K562 (cell line): ENCODE results near the gene VEGFA. TPM values are rescaled to one million over a fixed set of nuclear protein-coding genes. Genes with fewer than 3 reads are reported as not detected.

ENCODE experiments used
- EHMT2 ChIP-seq: fragments of 450-650 bp; IDR thresholded peaks from 2 replicates; pipeline ENCODE4 v1.6.1; 2018; ENCODE audit warnings: antibody characterized with exemption
- GTF2E2 ChIP-seq: fragments of 200-800 bp; sonication (Bioruptor generic); IDR thresholded peaks from 2 replicates; pipeline ENCODE4 v1.6.1; 2016; ENCODE audit warnings: missing genetic modification characterization, missing compliant biosample characterization
- MEF2A ChIP-seq: IDR thresholded peaks from 2 replicates; pipeline ENCODE4 v1.6.1; 2011; ENCODE audit warnings: low read depth, mild to moderate bottlenecking, low read length, moderate library complexity; ENCODE audit not compliant: control insufficient read depth
- NCOA1 ChIP-seq: fragments of 450-650 bp; IDR thresholded peaks from 2 replicates; pipeline ENCODE4 v1.6.1; 2016; ENCODE audit warnings: low read depth
- NONO ChIP-seq, 2 experiments: fragments of 200-400 bp in 1 of 2; fragments of 450-650 bp in 1 of 2; formaldehyde crosslinking in 1 of 2; IDR thresholded peaks; 2 replicates each; pipeline ENCODE4 v1.6.1; 2017; ENCODE audit warnings: low read depth in 2 of 2, mild to moderate bottlenecking in 2 of 2, moderate library complexity in 2 of 2, low read length in 1 of 2
- RBM15 ChIP-seq: fragments of 200-400 bp; formaldehyde crosslinking; IDR thresholded peaks from 2 replicates; pipeline ENCODE4 v1.6.1; 2018; ENCODE audit warnings: mild to moderate bottlenecking, low read length, moderate library complexity; ENCODE audit not compliant: insufficient read depth
- SRSF1 ChIP-seq: fragments of 200-400 bp; formaldehyde crosslinking; IDR thresholded peaks from 2 replicates; pipeline ENCODE4 v1.6.1; 2017; ENCODE audit warnings: mild to moderate bottlenecking, low read depth, low read length, moderate library complexity
- TCFL5 ChIP-seq: fragments of 250-450 bp; sonication (Bioruptor Pico); conservative IDR thresholded peaks from 2 replicates; pipeline ENCODE4 v1.6.1; 2021; ENCODE audit warnings: mild to moderate bottlenecking, moderate library complexity, matching md5 sums
- XRCC5 ChIP-seq: fragments of 200-400 bp; formaldehyde crosslinking; IDR thresholded peaks from 2 replicates; pipeline ENCODE4 v1.6.1; 2017; ENCODE audit warnings: low read depth, mild to moderate bottlenecking, low read length
- ZNF197 ChIP-seq: fragments of 200-800 bp; sonication (Bioruptor generic); IDR thresholded peaks from 2 replicates; pipeline ENCODE4 v1.6.1; 2016; ENCODE audit warnings: low read depth, missing genetic modification characterization, missing compliant biosample characterization
- polyA plus RNA-seq, 8 experiments: library from polyadenylated mRNA; depleted of rRNA in 4 of 8; stranded (reverse) in 5 of 8; unstranded in 3 of 8; fragments of >200 nt; fragmentation: Nextera tagmentation in 2 of 8; fragmentation: Illumina TruSeq in 1 of 8; extraction: Ambion mirVana in 2 of 8; extraction: Trizol in 1 of 8; gene quantifications; 2 replicates each; pipeline versions ENCODE4 v1.2.1 to v1.2.3, GENCODE V29; 2011 to 2014; ENCODE audit warnings: inconsistent platforms in 1 of 8, missing spikeins in 1 of 8
- total RNA-seq, 7 experiments: library from RNA; depleted of rRNA in 6 of 7; stranded (reverse); fragments of >200 nt in 6 of 7; fragmentation: Illumina TruSeq in 2 of 7; extraction: Trizol in 2 of 7; gene quantifications; 2 replicates each; pipeline versions ENCODE4 v1.2.1 to v1.2.3, GENCODE V29; 2011 to 2021; ENCODE audit warnings: low replicate concordance in 1 of 7
- TF ChIP-seq, protein P1 (sequence below): fragments of 250-450 bp; sonication (Bioruptor Pico); IDR thresholded peaks from 2 replicates; pipeline ENCODE4 v1.5.0; 2021; ENCODE audit warnings: mild to moderate bottlenecking, moderate library complexity
- TF ChIP-seq, protein P2 (sequence below): fragments of 450-650 bp; conservative IDR thresholded peaks from 2 replicates; pipeline ENCODE4 v1.6.1; 2016; ENCODE audit warnings: missing genetic modification characterization, low read depth, mild to moderate bottlenecking, missing compliant biosample characterization, moderate library complexity
- TF ChIP-seq, protein P3 (sequence below): fragments of 450-650 bp; IDR thresholded peaks from 2 replicates; pipeline ENCODE4 v1.6.1; 2016; ENCODE audit warnings: mild to moderate bottlenecking, moderate library complexity

VEGFA gene
- total and polyA plus RNA-seq, 9 of the 15 experiments (the other 6 are each of a cell fraction or from before 2014, with no cell fraction given) = 14.0 to 271 (median 124) TPM

DNA sequence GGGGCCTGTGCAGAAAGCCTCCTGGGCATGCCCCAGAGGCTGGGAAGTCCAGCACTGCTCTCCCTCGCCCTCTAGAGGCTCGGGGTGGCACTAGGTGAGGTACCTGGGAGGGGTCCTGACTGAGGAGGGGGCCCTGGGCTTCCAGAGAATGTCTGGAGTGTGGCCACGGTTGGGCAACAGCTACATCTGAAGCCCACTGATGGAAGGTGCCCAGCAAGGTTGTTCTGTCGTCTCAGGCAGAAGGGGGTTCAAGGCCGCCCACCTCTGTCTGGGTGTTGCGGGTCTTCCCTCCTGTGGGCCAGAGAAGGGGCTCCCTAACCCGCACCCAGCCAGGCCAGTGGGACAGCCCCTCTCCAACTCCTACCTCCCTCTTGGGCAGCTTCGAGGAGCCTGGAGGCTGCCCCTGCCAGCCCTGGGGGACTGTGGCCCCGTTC is 11.4 kb upstream of the VEGFA start (continued):
- TF ChIP-seq, protein P1, sequence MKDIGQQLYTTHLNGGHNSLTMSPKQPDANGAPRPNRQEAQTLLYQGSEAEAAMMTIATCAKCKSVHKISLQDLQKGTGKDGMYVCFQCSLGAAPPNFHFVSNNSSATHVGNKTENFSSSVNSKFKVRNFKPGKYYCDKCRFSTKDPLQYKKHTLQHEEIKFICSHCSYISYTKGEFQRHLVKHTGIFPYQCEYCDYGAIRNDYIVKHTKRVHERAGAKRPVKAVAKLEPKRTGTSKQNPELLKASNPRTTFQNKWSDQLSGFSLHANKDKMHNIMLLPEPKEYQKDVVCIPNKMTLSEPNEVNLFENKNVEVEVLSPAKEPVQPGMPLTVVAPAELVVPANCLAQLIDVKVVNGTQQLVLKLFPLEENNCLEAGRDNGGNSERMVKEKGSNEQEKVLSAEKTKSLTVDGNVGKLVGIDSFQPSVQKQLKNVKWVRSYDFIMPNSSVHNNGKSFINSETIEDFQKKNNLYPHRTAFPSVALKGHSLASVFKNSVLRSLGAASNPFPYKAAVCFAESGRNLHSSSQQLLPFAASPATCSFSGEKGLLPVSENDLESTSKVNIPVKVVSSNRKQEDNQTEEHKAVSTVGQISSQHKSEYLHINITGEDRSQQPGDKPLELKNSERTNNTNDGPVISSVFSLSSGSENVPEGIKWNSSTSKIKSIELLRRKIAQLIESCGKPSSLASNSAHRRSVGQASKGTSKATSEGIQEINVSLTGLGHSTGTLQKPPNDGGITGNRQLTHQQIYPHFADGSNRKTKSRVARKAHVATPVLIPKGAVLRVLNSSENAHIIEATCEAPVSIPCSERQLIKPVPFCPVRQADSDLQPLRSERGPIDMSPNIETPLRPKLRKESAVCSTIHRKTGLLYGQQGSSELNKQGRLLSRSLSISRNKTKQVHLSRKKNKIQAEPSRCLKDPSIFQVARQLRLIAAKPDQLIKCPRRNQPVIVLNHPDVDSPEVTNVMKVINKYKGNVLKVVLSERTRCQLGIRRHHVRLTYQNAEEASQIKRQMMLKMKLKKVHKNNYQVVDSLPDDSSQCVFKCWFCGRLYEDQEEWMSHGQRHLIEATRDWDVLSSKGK (CRISPR knock-in tag) = no peak
- TF ChIP-seq EHMT2 (no peak), SRSF1 (no peak), NCOA1 (no peak), NONO (IDR thresholded peaks at IDR 0.05; ENCODE audit: low read depth in 2 of 2, low read length in 1 of 2) (no peak), RBM15 (no peak), GTF2E2 (no peak), MEF2A (no peak), TCFL5 (CRISPR knock-in tag) (no peak), XRCC5 (no peak), ZNF197 (no peak)
- TF ChIP-seq, protein P2, sequence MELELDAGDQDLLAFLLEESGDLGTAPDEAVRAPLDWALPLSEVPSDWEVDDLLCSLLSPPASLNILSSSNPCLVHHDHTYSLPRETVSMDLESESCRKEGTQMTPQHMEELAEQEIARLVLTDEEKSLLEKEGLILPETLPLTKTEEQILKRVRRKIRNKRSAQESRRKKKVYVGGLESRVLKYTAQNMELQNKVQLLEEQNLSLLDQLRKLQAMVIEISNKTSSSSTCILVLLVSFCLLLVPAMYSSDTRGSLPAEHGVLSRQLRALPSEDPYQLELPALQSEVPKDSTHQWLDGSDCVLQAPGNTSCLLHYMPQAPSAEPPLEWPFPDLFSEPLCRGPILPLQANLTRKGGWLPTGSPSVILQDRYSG (tag) = no peak
- TF ChIP-seq, protein P3, sequence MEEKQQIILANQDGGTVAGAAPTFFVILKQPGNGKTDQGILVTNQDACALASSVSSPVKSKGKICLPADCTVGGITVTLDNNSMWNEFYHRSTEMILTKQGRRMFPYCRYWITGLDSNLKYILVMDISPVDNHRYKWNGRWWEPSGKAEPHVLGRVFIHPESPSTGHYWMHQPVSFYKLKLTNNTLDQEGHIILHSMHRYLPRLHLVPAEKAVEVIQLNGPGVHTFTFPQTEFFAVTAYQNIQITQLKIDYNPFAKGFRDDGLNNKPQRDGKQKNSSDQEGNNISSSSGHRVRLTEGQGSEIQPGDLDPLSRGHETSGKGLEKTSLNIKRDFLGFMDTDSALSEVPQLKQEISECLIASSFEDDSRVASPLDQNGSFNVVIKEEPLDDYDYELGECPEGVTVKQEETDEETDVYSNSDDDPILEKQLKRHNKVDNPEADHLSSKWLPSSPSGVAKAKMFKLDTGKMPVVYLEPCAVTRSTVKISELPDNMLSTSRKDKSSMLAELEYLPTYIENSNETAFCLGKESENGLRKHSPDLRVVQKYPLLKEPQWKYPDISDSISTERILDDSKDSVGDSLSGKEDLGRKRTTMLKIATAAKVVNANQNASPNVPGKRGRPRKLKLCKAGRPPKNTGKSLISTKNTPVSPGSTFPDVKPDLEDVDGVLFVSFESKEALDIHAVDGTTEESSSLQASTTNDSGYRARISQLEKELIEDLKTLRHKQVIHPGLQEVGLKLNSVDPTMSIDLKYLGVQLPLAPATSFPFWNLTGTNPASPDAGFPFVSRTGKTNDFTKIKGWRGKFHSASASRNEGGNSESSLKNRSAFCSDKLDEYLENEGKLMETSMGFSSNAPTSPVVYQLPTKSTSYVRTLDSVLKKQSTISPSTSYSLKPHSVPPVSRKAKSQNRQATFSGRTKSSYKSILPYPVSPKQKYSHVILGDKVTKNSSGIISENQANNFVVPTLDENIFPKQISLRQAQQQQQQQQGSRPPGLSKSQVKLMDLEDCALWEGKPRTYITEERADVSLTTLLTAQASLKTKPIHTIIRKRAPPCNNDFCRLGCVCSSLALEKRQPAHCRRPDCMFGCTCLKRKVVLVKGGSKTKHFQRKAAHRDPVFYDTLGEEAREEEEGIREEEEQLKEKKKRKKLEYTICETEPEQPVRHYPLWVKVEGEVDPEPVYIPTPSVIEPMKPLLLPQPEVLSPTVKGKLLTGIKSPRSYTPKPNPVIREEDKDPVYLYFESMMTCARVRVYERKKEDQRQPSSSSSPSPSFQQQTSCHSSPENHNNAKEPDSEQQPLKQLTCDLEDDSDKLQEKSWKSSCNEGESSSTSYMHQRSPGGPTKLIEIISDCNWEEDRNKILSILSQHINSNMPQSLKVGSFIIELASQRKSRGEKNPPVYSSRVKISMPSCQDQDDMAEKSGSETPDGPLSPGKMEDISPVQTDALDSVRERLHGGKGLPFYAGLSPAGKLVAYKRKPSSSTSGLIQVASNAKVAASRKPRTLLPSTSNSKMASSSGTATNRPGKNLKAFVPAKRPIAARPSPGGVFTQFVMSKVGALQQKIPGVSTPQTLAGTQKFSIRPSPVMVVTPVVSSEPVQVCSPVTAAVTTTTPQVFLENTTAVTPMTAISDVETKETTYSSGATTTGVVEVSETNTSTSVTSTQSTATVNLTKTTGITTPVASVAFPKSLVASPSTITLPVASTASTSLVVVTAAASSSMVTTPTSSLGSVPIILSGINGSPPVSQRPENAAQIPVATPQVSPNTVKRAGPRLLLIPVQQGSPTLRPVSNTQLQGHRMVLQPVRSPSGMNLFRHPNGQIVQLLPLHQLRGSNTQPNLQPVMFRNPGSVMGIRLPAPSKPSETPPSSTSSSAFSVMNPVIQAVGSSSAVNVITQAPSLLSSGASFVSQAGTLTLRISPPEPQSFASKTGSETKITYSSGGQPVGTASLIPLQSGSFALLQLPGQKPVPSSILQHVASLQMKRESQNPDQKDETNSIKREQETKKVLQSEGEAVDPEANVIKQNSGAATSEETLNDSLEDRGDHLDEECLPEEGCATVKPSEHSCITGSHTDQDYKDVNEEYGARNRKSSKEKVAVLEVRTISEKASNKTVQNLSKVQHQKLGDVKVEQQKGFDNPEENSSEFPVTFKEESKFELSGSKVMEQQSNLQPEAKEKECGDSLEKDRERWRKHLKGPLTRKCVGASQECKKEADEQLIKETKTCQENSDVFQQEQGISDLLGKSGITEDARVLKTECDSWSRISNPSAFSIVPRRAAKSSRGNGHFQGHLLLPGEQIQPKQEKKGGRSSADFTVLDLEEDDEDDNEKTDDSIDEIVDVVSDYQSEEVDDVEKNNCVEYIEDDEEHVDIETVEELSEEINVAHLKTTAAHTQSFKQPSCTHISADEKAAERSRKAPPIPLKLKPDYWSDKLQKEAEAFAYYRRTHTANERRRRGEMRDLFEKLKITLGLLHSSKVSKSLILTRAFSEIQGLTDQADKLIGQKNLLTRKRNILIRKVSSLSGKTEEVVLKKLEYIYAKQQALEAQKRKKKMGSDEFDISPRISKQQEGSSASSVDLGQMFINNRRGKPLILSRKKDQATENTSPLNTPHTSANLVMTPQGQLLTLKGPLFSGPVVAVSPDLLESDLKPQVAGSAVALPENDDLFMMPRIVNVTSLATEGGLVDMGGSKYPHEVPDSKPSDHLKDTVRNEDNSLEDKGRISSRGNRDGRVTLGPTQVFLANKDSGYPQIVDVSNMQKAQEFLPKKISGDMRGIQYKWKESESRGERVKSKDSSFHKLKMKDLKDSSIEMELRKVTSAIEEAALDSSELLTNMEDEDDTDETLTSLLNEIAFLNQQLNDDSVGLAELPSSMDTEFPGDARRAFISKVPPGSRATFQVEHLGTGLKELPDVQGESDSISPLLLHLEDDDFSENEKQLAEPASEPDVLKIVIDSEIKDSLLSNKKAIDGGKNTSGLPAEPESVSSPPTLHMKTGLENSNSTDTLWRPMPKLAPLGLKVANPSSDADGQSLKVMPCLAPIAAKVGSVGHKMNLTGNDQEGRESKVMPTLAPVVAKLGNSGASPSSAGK = no peak
